ENCODE measurements around the gene CTCF.

Gene CTCF

GRCh38 chr16:67537270-67537635, 25.1 kb upstream of the CTCF start:
- DNase-seq = no peak

GRCh38 chr16:67537636-67538591, 24.4 kb upstream of the CTCF start:
- no peak for DNase-seq

- DNase-seq = no peak
These were observed 23.6 kb upstream of the CTCF start for GRCh38 chr16:67538666-67539101.

GRCh38 chr16:67539271-67539670, 23.1 kb upstream of the CTCF start:
- DNase-seq = no peak

- DNase-seq = no peak
These were observed 22.4 kb upstream of the CTCF start for GRCh38 chr16:67539691-67540635.

GRCh38 chr16:67540756-67541155, 21.6 kb upstream of the CTCF start:
- DNase-seq = no peak

- DNase-seq = no peak
These were observed 20.7 kb upstream of the CTCF start for GRCh38 chr16:67541391-67542263.

- DNase-seq = no peak
These were observed 19.9 kb upstream of the CTCF start for GRCh38 chr16:67542464-67542863.

- no peak for DNase-seq
These were observed 19.3 kb upstream of the CTCF start for GRCh38 chr16:67543036-67543435.

- no peak for DNase-seq
These were observed 18.7 kb upstream of the CTCF start for GRCh38 chr16:67543582-67543981.

- no peak for DNase-seq
These were observed 17.9 kb upstream of the CTCF start for GRCh38 chr16:67544329-67544841.

- DNase-seq = no peak
These were observed 17.3 kb upstream of the CTCF start for GRCh38 chr16:67544844-67545664.

- no peak for DNase-seq
These were observed 16.7 kb upstream of the CTCF start for GRCh38 chr16:67545665-67546024.

GRCh38 chr16:67546091-67546501, 16.2 kb upstream of the CTCF start:
- DNase-seq = no peak

GRCh38 chr16:67546761-67547422, 15.4 kb upstream of the CTCF start:
- DNase-seq = no peak

- no peak for DNase-seq
These were observed 14.7 kb upstream of the CTCF start for GRCh38 chr16:67547423-67548264.

- DNase-seq = no peak
These were observed 13.8 kb upstream of the CTCF start for GRCh38 chr16:67548265-67549126.

GRCh38 chr16:67549240-67549639, 13.1 kb upstream of the CTCF start:
- DNase-seq = no peak

- no peak for DNase-seq
These were observed 12.4 kb upstream of the CTCF start for GRCh38 chr16:67549936-67550335.
